ENCODE measurements around the gene DPEP2.
"Not testable (repeated sequence)": the region's sequence is repeated elsewhere in the genome, so short reads cannot be mapped to it uniquely, and the experiment has no call there.

Gene DPEP2

GRCh38 chr16:67953641-67954375 lies 45.5 kb downstream of the DPEP2 start:
- DNase-seq = no peak

GRCh38 chr16:67951485-67951884 lies 47.8 kb downstream of the DPEP2 start:
- DNase-seq = no peak

GRCh38 chr16:67950335-67950843 lies 48.9 kb downstream of the DPEP2 start:
- no peak for DNase-seq

- DNase-seq = no peak
Observed at GRCh38 chr16:67949645-67950044, 49.6 kb downstream of the DPEP2 start.

- no peak for DNase-seq
Observed at GRCh38 chr16:67948015-67948414, 51.3 kb downstream of the DPEP2 start.

GRCh38 chr16:67946966-67947558 lies 52.2 kb downstream of the DPEP2 start:
- no peak for DNase-seq

GRCh38 chr16:67946128-67946569 lies 53.1 kb downstream of the DPEP2 start:
- no peak for DNase-seq

- no peak for DNase-seq
Observed at GRCh38 chr16:67945392-67945933, 53.8 kb downstream of the DPEP2 start.

GRCh38 chr16:67944690-67945391 lies 54.4 kb downstream of the DPEP2 start:
- no peak for DNase-seq

- DNase-seq = no peak
Observed at GRCh38 chr16:67943619-67944504, 55.4 kb downstream of the DPEP2 start, which contains the start of gene LCAT. Gene LCAT, minus strand, starts transcription at chr16:67944120. Its CDS starts 19 bp downstream, at chr16:67944101.

- no peak for DNase-seq
Observed at GRCh38 chr16:67943256-67943618, 56.0 kb downstream of the DPEP2 start.

GRCh38 chr16:67942510-67943255 lies 56.6 kb downstream of the DPEP2 start:
- no peak for DNase-seq

- no peak for DNase-seq
Observed at GRCh38 chr16:67942200-67942509, 57.1 kb downstream of the DPEP2 start.

GRCh38 chr16:67941469-67942199 lies 57.6 kb downstream of the DPEP2 start:
- no peak for DNase-seq

GRCh38 chr16:67940446-67941089 lies 58.7 kb downstream of the DPEP2 start:
- no peak for DNase-seq

- peak; percentile 40 for DNase-seq
Observed at GRCh38 chr16:67939507-67940445, 59.5 kb downstream of the DPEP2 start.

- DNase-seq = not testable (repeated sequence)
Observed at GRCh38 chr16:67937713-67938112, 61.6 kb downstream of the DPEP2 start.
